Measurements from ENCODE around the gene PRKCH.

Gene PRKCH

GRCh38 chr14:61368114-61368710, 46.8 kb downstream of the PRKCH start:
- no peak for DNase-seq

- DNase-seq, result no peak
Measured at GRCh38 chr14:61368781-61369453, 47.5 kb downstream of the PRKCH start.

- no peak for DNase-seq
Measured at GRCh38 chr14:61369454-61369810, 48.1 kb downstream of the PRKCH start.

DNA sequence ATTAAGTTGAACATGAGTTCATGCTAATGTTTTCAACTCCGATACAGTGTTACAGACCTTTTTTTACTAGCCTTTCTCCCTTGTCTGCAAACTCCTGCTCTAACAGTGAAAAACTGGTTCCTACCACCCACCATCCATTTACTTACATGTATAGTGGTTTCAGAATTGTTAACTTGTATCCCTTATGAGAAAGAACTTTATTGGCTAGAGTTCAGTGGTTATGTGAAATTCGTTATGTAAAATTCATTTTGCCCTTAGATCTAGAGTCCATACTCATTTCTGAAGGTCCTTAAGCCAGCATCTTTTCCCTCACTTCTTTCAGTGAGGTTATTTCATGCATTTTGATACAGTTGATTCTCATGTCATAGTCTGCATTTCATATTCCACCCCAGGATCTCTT, 51.0 kb downstream of the PRKCH start:
- no peak for DNase-seq

GRCh38 chr14:61372842-61373555, 51.6 kb downstream of the PRKCH start:
- no peak for DNase-seq

GRCh38 chr14:61374284-61374683, 52.9 kb downstream of the PRKCH start:
- no peak for DNase-seq

- no peak for DNase-seq
Measured at GRCh38 chr14:61375218-61375617, 53.8 kb downstream of the PRKCH start.

- no peak for DNase-seq
Measured at GRCh38 chr14:61376314-61376713, 54.9 kb downstream of the PRKCH start.

DNA sequence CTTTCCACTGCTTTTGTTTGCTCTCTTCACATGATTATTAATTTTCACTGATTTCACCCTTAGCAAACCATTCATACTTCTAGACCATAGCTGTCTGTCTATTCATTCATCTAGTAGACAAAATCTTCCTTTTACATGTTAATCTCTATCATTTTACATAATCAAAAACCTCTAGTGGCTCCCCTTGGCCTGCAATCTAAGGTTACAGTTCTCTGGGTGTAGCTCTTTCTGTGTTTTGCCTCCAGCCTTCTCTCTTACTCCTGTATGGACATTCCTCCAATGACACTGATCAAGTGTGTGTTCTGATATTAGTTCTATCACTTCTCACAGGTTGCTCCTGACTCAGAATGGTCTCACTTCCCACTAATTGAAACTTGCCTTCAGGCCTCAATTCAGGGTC, 56.4 kb downstream of the PRKCH start:
- DNase-seq, result no peak

DNA sequence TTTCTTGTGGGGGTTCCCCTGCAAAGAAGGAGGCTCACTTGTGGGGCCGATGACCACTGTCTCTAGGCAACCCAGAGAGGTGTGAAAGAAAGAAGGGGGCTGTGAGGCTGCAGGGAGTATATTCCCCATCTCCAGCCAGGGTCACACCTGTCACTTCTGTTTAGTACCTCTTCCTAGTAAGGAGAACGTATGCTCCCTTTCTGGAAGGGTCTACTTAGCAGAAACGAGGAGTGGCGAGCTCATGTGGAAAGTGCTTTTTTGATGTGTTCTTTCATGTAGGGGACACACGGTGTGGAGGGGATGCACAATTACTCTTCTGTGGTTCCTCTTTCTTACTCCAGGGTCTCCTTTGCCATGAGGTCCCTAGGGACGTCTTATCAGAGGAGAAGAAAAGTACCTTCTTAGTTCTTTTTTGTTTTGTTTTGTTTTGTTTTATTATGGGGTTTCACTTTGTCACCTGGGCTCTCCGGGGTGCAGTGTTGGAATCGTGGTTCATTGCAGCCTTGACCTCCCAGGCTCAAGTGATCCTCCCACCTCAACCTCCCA, 58.3 kb downstream of the PRKCH start:
- no peak for DNase-seq

DNA sequence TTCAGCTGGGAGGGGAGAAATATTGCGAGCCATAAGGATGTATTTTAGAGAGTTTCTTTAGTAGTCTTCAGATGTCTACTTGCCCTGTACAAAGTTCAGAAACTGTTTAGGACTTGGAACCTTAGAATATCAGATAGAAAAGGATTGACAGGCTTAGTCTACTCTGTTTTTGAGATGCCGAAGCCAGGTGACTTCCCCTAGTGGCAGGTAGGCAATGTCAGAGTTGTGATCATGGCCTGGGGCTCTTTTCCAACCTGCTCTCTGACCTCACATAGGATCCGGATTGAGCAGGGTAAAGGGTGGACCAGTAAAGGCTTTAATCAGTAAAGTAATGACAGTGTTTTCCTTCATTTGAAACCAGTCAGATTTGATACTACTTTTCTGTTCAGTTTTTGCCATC, 59.6 kb downstream of the PRKCH start:
- DNase-seq, result no peak

- no peak for DNase-seq
Measured at GRCh38 chr14:61381553-61381952, 60.2 kb downstream of the PRKCH start.

- no peak for DNase-seq
Measured at GRCh38 chr14:61382842-61383241, 61.5 kb downstream of the PRKCH start.

DNA sequence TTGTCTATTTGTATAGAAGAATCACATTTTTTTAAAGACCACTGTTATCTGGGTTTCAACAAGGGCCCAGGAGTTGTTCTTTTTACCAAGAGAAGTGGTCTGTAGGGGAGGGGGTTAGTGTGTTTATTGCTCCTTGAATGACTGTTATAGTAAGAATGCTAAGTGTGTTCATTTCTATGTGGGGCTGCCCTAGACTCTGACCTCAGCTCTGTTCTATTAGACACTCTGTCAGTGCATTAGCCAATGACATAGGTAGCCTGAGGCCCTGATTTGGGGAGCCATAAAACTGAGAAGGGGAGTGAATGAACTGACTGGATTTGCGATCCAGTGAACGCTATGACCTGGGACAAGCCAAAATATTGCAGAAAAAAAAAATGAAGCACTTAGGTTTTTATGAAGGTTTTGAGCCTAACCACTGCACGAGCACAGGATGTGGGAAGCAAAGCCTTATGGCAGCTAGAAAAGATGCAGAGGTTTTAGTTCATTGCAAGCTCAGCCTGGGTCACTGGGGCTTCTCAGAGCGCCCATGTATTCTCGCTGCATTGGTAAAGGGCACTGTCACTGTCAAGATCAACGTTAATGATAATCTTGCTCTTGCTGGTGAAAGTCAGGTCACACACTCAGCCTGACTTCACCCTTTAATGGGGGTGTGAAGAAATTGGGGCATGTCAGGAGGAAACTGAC, 63.8 kb downstream of the PRKCH start:
- DNase-seq, result peak in 4 of 5 donors; percentile 23 to 81 (median 48)

DNA sequence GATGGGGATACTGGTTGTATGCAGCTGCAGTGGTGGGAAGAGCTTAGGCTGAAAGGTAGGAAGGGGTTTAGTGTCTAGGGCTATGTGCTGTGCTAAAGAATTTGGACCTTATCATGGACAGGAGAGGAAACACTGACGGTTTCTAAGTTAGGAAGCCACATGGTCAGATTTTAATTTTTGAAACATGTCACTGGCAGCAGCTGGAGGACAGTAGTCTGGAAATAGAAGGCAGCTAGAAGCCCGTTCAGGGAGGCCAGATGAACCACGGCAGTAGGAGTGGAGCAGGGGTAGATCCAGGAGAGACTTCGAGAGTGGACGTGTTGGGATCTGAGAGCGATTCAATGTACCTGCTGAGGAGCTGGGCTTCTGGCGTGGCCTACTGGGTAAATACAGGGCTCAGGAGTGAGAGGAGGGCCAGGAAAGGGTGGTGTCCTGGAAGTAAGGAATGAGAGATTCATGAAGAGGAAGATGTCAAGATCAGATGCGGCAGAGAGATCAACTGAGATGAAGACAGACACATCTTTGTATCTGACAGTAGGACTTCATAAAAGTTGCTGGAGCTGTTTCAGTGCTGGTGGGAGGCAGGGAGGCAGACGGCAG, 64.9 kb downstream of the PRKCH start:
- no peak for DNase-seq

DNA sequence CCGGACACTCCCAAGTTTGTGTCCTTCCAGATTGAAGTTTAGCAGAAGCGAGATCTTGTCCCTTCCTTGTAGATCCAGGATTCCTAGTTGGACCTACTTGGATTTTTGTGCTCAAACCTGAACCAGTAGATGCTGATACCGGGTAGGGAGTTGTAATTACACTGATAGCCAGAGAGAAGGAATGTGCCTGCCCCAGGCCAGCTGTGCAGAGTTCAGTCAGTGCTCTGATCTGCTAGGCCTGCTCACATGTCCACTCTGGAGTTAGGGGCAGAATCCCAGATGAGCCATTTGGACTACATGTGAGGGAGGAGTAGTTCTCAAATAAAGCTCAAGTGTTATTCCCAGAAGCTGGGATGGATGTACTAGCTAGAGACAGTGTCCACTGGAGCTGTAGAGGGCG, 65.7 kb downstream of the PRKCH start:
- no peak for DNase-seq

DNA sequence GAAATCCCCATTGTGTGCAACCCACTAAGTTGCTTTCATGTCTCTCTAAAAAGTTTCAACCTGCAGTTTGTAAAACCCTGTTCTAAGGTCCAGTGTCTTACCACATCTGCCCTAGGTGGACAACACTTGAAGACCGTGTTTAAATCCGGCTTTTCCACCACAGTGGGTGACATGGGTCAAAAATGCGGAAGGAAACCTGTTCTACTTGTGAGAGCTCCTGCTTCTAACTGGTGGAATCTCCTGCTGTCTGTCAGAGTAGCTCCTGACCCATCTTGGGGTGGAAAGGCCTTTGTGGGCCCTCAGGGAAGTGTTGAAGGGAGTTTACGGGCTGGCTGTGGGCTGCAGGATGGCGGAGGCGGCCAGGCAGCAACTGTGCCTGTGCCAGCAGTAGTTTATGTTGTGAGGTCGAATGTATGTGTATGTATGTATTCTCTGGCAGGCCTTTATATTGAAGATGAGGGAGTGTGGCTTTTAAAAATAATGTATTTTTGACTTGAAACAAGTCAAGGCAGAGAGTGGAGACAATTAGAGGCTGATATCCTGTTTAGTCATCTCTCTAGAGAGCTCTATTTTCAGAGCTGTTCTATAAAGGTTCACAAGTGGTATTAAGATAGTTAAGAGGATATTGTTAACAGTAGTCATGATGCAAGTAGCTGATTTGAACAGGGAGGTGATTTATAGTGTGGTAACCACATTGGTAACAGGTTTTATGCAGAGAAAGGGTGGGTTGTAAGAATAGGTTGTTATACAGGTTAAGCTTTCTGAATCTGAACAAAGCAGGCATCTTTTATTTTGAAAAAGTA, 67.0 kb downstream of the PRKCH start:
- peak in 1 of 5 donors; percentile 78 for DNase-seq

- peak in 1 of 5 donors; percentile 39 for DNase-seq
Measured at GRCh38 chr14:61388976-61389576, 67.7 kb downstream of the PRKCH start.

- no peak for DNase-seq
Measured at GRCh38 chr14:61391119-61391518, 69.7 kb downstream of the PRKCH start.

DNA sequence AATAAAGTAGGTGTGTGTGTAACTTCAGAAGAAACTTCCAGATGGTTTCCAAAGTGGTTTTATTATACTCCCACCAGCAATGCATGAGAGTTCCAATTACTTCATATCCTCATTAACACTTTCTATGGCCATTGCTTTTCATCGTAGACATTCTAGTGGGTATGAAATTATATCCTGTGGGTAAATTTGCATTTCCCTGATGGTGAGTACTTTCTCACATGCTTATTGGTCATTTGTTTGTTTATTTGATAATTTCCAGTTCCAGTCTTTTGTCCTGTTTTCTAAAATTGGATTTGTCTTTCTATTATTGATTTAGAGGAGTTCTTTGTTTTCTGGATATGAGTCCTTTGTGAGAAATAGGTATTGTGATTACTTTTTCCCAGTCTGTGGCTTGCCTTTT, 70.9 kb downstream of the PRKCH start:
- DNase-seq, result no peak

GRCh38 chr14:61394542-61394941, 73.2 kb downstream of the PRKCH start:
- DNase-seq, result no peak

All from T-helper 1 cell (primary cell).